GM19238 (cell line): ENCODE data around the gene AMBRA1.
"Not testable (repeated sequence)": the region's sequence is repeated elsewhere in the genome, so short reads cannot be mapped to it uniquely, and the experiment has no call there.

Experiments
- DNase-seq: peaks from one replicate; pipeline ENCODE4 v3.0.0; 2011; ENCODE audit warnings: low spot score; ENCODE audit not compliant: insufficient read length

Gene AMBRA1

DNA sequence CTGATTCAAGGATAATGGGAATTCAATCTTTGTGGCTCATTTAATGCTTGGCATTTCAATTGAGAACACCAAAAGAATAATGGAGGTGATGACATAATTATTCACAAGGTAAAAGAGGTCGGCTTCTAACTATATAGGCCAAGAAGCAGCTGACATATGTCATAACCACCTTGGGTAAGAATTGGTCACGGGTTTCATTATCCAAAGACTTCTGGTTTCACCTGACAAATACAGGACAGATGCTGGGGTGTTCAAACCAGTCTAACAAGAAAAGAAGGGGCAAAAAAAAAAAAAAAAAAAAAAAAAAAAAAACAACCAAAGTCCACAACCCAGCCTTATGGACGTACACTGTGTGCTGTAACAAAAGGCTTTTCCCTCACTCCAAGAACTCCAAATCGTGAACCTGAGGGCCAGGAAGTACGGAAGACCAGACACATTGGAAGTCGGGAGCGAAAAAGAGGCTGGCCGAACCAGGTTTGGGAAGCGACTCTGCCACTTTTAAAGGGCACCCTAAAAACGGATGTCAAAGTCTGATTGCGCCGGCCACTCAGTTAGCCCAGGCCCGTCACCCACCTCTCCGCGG, 22.8 kb upstream of the AMBRA1 start:
- DNase-seq: no peak

DNA sequence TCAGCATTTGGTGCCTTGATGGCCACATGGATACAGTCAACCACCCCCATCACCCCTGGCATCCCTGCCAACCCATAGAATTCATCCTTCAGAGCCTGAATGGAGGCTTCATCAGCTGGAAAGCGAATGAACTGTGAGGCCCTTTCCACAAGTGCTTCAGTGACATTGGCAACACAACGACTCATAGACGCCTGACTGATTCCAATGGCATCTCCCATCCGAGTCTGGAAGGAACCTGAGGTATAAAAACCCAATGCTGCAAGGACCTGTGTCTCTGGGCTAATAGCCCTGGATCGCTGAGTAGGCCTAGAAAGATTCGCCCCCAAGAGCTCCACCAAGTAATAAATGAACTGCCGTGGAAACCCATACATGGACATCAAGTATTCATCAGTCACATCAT, 21.9 kb upstream of the AMBRA1 start:
- DNase-seq: no peak

DNA sequence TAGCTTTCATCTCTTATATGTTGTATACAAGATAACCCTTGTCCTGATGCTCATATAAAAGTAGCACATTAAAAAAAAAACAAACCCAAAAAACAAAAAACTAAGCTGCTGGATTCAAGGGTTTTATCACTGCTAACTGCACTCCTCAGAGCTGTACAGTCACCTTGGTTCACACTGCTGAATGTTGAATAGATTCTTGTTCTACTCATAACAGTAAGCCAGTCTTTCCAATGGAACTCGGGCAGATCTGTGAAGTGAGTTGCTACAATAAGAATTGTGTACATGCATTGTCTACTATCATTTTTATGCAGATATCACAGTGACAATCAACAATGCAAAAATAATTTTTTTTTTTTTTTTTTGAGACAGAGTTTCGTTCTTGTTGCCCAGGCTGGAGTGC, 18.5 kb upstream of the AMBRA1 start:
- DNase-seq: no peak

DNA sequence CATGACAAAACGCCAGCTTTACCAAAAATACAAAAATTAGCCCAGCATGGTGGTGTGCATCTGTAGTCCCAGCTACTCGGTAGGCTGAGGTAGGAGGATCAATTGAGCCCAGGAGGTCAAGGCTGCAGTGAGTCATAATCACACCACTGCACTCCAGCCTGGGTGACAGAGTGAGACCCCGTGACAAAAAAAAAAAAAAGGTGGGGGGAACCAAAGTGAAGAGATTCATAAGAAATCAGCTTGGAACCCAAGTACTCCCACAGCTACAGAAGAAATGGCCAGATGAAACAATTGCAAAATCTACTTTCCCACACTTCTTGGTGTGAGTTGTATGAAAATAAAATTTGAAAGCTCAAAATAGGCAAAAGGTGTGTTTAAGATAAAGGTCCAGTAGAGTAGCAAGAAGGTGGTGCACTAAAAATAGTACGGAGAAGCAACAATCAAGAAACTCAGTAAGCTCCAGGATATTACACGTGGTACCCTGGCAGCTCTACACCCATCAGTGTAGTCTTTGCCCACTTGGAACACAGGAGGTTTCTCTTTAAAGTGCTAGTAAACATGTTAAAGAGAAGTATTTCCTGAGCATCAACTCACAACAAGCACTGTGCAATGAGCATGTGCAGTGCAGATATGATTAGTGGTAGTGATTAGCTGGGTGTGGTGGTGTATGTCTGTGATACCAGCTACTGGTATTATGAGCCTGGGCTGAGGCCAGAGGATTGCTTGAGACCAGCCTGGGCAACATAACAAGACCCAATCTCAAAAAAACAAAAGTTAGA, 17.9 kb upstream of the AMBRA1 start:
- no peak for DNase-seq

DNA sequence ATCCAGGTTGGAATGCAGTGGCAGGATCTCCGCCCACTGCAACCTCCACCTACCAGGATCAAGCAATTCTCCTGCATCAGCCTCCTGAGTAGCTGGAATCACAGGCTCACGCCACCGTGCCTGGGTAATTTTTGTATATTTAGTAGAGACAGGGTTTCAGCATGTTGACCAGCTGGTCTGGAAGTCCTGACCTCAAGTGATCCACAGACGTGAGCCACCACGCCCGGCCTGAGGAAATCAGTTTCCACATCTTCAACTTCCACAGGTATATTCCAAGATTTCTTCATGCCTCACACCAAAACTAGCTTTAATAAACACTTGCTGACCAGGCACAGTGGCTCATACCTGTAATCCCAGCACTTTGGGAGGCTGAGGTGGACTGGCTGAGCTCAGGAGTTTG, 15.6 kb upstream of the AMBRA1 start:
- no peak for DNase-seq

DNA sequence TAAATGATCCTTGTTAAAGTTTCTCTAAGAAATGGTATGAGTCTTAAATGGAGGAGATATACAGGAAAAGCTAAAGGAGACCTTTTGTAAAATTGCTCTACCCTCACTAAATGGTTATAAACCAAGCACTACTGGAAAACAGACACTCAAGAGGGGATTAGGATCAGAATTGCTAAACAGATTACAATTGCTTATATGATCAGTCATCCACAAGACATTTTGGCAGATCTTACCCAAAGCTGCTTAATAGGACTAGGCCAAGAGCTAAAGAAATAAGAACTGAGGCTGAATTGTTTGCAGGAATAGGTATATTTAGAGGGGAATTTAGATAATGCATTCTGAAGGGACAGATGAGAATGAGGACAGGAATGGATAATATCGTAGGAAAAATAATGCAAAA, 13.7 kb upstream of the AMBRA1 start:
- no peak for DNase-seq

DNA sequence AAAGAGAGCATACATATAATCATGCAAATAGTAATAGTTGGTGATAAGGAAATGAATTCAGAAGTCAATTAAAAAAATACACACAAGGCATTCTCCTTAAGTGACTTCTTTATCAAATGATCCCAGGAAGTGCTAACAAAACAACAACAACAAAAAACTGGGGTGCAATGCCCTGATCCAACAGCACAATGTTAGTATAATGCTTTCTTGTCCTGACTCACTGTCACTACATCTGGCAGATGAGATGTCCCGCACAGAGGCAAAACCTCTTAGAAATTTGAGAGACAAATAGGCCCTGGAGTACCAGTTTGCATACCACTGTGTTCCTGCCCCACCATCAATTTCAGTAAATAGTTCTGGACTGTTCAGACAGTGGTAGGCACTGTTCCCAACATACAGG, 11.0 kb upstream of the AMBRA1 start:
- DNase-seq: no peak

DNA sequence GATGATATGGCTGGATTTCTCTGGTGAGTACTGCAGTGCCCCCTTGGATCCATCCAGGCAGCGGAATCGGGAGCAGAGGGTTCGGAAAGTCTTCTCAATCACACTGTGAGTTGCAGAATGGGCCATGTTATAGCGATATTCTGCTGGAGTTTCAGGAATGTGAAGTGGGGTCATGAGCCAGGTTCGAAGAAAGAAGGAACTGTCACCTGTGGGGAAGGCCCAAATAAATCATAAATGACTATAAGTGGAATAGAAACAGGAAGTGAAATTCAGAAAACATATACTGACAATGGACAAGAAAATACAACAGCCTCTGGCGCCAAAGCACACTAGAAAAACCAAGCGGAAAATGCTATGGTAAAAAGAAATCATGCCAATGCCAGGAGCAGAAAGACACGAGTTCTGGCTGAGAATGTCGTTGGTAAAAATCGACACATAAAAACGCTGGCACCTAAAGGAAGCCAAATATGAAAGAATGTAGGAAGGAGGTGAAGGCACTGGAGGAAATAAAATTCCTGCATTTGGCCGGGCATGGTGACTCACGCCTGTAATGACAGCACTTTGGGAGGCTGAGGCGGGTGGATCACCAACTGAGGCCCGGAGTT, 10.0 kb upstream of the AMBRA1 start:
- DNase-seq: peak; percentile 12

DNA sequence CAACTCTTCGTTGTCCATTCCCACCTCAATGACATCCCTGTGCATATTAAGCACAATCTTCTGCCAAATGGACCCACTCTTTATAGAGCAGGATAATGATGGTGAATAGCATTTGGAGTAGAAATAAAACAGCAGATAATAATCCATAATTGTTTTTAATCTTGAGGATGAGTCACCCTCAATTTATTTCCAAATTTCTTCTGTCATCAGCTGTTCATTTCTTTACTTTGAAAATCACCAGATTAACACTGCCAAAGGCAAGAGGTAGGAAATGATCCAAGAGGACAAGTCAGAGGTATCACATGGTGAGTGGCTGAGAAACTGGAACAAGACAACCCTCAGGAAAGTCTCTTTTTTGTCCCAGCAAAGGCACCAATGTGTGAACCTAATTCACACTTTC, 7.3 kb upstream of the AMBRA1 start:
- no peak for DNase-seq

DNA sequence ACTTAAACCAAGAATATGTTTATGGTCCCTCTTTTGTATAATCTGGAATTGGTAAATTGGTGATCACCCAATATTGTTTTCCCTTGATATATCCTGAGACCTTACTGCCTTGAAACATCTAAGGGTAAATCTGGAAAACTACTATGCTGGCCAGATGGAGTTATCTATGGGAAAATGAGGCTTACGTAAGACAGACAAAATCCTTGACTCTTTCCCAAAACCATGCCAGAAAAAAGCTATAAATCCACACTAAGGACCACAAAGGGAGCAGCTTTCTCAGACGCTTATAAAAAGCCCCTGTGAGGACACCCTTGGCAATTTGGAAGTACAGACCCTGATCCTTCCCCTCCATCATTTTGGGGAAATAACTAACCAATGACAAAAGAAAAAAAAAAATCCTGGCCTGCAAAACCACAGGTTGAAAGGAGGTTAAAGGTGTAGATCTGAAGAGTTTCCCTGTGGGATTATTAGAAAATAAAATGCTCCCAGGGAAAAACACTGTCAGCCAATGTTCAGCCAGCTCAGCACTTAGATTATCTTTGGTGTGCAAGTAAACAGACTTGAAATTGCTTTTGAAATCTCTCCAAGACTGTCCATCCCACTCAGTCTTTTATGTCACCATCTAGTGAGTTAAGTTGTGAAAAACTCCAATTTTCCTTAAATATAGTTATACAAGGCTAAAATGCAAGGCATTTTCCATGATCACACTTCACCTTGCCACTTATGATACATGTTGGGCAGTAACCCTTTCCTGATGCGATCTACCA, 6.6 kb upstream of the AMBRA1 start:
- no peak for DNase-seq

DNA sequence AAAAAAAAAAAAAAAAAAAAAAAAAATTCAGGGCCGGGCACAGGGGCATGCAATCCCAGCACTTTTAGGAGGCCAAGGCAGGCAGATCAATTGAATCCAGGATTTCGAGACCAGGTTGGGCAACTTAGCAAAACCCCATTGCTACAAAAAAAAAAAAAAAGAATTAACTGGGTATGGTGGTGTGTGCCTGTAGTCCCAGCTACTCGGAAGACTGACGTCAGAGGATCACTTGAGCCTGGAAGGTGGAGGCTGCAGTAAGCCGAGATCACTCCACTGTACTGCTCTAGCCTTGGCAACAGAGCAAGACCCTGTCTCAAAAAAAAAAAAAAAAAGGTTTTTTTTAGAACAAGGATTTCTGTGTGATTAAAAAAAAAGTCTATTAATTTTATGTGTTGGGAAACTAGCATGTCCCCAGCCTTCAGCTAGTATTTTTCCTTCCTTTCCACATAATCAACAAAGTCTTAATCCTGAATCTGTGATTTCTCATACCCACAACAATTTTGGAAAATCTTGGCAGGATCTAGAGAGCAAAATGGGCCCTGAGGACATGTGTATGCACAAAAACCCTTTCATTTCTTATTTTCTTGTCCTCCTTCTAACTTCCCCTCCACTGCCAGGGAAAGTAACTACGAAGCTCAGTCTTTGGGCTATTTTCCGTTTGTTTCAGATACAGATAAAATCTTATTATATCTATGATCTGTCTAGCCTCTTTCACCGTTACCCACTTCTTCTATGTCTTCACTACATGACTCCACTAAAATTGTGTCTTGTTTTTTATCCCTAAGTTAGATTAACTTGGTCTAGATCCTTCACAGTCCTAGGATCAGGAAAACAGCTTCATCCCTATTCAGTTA, 5.7 kb upstream of the AMBRA1 start:
- no peak for DNase-seq

DNA sequence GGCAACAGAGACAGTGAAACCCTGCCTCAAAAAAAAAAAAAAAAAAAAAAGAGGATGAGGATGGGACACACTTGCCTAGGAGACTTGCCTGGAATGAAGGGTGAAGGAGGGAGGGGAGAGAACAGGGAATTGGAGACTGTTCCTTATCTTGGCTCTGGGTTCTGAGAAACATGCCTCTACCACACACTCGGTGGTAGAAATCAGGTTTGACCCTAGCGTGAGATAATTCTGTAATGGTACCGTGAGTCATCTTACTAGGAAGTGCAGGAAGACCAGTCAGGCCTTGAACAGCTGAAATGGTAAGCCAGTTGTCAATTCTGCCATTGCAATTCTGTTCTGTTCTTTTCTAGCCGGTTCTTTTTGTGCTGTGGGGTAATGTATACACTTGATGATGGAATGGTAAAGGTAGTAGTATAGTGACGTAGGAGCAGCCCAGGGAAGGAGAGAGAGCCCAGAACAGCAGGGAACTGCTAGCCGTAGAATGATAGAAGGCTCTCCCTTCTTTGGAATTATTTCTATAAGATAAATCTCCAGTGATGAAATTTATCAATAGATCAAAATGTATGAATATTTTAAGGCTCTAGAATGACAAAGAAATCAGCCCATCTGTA, 3.9 kb upstream of the AMBRA1 start:
- DNase-seq: no peak

DNA sequence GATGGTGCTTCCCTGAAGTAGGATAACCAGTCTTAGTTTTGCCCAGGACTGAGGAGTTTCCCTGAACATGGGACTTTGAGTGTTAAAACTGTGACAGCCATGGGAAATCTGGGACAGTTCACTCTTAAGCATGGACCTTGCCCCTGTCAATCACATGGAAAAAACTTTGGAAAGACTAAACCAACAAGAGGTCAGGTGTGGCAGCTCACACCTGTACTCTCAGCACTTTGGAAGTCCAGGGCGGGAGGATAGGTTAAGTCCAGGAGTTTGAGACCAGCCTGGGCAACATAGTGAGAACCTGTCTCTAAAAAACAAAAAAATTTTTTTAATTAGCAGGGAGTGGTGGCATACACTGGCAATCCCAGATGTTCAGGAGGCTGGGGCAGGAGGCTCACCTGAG, 3.3 kb upstream of the AMBRA1 start:
- no peak for DNase-seq

DNA sequence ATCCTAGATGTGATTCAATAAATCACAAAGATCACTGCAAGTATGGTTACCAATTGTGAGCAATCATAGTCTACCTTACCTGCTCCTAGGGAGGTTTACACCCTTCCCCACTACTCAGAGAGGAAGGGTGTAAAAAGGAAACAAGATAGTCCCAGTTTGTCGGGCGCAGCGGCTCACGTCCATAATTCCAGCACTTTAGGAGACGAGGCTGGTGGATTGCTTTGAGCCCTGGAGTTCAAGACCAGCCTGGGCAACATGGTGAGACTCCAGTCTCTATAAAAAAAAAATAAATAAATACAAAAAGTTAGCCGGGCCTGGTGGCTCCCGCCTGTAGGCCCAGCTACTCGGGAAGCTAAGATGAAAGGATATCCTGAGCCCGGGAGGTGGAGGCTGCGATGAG, 962 bp upstream of the AMBRA1 start:
- DNase-seq: no peak

DNA sequence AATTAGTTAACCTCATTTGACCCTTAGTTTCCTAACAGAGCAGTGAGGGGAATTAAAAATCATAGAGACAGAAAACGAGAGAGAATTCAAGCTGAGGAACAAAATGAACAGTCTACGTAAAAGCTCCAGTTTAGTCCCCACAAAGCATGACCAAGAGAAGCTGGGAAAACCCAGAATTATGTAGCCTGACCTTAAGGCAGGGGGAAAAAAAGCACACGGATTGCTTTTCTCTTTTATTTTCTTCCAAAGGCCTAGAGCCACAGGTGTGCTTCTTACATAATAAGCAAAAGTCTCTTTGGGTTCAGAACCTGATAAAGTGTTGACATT, 514 bp upstream of the AMBRA1 start:
- DNase-seq: no peak

DNA sequence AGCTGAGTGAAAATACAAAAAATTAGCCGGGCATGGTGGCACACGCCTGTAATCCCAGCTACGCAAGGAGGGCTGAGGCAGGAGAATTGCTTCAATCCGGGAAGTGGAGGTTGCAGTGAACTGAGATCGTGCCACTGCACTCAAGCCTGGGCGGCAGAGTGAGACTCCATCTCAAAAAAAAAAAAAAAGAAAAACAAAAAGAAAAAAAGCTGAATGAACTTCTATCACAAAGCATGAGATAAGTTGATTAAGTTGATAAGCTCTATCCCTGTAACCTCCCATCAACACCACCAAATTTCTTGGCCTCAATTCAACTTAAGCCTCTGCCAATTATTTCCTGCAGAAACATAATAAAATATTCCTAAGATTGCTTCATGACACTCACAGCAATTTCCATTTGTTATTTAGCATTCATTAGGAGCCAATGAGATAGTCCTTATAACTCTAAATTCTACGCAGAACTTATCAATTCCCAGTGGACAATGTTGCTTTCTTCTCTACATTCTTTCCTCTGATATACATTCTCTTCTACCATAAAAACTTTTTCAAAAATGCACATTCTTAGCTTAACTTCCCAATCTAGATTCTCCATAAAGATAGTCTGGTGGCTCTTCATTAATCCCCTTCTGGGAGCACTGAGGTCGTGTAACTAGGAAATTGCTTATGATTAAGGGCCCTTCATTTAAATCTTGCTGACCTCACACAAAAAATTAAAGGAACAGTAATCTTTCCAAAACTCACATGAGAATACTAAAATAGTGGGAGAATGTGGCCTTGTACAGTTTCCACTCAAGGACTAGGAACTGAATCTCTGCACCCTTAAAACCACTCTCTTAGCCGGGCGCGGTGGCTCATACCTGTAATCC, 2.9 kb downstream of the AMBRA1 start:
- no peak for DNase-seq

DNA sequence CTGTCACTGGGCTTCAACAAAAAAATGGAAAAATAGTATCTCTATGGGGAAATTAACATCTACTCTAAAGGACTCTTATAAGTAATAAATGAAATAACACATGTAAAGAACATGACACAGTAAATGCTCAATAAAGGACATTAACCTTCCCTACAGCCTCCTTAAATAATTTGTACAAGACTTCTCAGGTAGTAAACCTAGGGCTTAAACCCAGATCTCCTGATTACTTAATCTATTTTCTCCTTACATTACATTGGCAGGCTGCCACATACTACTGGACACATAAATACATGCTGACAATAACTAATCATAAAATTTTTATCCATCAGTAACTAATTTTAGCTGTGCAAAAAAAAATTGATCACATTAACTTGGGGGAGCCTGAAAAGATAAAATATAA, 4.9 kb downstream of the AMBRA1 start:
- DNase-seq: no peak

DNA sequence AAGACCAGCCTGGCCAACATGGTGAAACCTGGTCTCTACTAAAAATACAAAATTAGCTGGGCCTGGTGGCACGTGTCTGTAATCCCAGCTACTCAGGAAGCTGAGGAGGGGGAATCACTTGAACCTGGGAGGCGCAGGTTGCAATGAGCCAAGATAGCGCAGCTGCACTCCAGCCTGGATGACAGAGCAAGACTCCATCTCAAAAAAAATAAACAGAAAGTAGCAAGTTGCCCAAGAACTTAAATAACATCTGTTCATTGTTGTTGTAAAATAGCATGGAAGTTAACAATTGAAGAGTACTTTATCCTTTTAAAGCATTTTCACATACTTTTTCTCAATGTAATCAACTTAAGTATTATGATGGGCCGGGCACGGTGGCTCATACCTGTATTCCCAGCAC, 5.7 kb downstream of the AMBRA1 start:
- DNase-seq: no peak

DNA sequence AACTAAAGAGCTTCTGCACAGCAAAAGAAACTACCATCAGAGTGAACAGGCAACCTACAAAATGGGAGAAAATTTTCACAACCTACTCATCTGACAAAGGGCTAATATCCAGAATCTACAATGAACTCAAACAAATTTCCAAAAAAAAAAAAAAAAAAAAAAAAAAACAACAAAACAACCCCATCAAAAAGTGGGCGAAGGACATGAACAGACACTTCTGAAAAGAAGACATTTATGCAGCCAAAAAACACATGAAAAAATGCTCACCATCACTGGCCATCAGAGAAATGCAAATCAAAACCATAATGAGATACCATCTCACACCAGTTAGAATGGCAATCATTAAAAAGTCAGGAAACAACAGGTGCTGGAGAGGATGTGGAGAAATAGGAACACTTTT, 10.3 kb downstream of the AMBRA1 start:
- DNase-seq: not testable (repeated sequence)

DNA sequence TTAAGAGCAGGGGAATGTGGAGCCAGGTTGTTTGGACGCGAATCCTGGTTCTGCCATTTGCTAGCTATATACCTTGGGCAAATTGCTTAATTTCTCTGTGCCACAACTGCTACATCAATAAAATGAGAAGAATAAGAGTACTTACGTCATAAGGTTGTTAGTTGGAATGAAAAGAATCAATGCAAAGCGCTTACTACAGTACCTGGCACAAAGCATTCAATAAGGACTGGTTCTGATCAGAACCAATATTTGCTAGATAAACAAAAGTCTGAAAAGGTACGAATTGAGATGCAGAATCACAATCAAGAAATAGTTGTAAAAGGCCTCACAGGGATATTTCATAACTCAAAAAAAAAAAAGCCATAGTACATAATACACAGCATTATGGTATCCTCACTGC, 11.2 kb downstream of the AMBRA1 start:
- DNase-seq: no peak
